Natural killer cell treated with Interleukin-12 subunit alpha and Interleukin-12 subunit beta and Interleukin-15 and Interleukin-18, amount 100 ng/mL, for 72 hours (primary cell): ENCODE results near the gene RMDN3. TPM values are rescaled to one million over a fixed set of nuclear protein-coding genes. Genes with fewer than 3 reads are reported as not detected.

ENCODE experiments used
- ATAC-seq, 2 donors: fragments of 150-1000 bp; cut with Tn5 transposase in 1 of 2; sonication (Bioruptor Pico), chemical (Tn5 transposase) in 1 of 2; 2 replicates each; pipeline ENCODE4 v1.10.0; 2021
- DNase-seq: peaks from one replicate; pipeline ENCODE4 v3.0.0; 2022; ENCODE audit warnings: low spot score
- H3K27ac Mint-ChIP-seq, 2 donors: 1 replicate in 1 of 2; 2 replicates in 1 of 2; pipeline ENCODE4 v1.8.0; 2022; ENCODE audit warnings: mixed read lengths in 2 of 2, mild to moderate bottlenecking in 1 of 2, moderate library complexity in 1 of 2
- H3K27me3 Mint-ChIP-seq, 2 donors: 1 replicate in 1 of 2; 2 replicates in 1 of 2; pipeline ENCODE4 v1.8.0; 2022; ENCODE audit warnings: mixed read lengths in 2 of 2
- H3K36me3 Mint-ChIP-seq: one replicate; pipeline ENCODE4 v1.8.0; 2022; ENCODE audit warnings: mixed read lengths
- H3K4me1 Mint-ChIP-seq, 2 donors: 1 replicate in 1 of 2; 2 replicates in 1 of 2; pipeline ENCODE4 v1.8.0; 2022; ENCODE audit warnings: low read depth in 2 of 2, mixed read lengths in 2 of 2, mild to moderate bottlenecking in 1 of 2
- H3K4me3 Mint-ChIP-seq: one replicate; pipeline ENCODE4 v1.8.0; 2022; ENCODE audit warnings: mixed read lengths
- H3K9me3 Mint-ChIP-seq: 2 replicates; pipeline ENCODE4 v1.8.0; 2022; ENCODE audit warnings: mixed read lengths
- total RNA-seq, 2 donors: library from RNA; stranded (reverse); gene quantifications; one replicate each; pipeline ENCODE4 v1.2.3, GENCODE V29; 2022

Gene RMDN3
- total RNA-seq, 2 donors from 2014 or later = 35.9 to 72.6 TPM

DNA sequence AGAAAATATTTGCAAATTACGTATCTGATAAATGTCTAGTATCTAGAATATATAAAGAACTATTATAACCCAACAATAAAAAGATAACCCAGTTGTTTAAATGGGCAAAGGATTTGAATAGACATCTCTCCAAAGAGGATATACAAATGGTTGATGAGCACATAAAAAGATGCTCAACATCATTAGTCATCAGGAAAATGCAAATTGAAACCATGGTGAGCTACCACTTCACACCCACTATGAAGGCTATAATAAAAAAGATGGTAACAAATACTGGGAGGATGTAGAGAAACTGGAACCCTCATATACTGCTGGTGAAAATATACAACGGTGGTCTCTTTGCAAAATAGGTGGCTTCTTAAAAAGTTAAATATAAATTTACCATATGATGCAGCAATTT lies 32.1 kb downstream of the RMDN3 start:
- Mint-ChIP-seq H3K4me1 (peaks cover 4 to 6% of the 10 kb centered on the region in 2 donors), H3K27me3 (no peaks in the 10 kb centered on the region), H3K4me3 (no peak overlapping the region), H3K27ac (no peak overlapping the region), H3K36me3 (no peaks in the 10 kb centered on the region), H3K9me3 (no peaks in the 10 kb centered on the region)
- ATAC-seq (no peak), DNase-seq (no peak)

DNA sequence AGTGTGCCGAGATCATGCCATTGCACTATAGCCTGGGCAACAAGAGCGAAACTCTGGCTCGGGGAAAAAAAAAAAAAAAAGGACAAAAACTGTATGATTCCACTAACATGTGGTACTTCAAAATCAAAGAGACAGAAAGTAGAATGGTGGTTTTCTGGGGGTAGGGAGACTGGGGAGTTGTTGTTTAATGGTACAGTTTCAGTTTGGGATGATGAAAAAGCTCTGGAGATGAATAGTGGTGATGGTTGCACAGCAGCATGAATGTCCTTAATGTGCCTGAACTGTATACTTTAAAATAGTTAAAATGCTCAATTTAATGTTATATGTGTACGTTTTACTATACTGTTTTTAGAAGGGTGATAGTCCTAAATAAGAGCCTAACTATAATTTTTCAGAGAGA lies 32.7 kb downstream of the RMDN3 start:
- ATAC-seq (no peak), DNase-seq (no peak)
- Mint-ChIP-seq H3K9me3 (no peaks in the 10 kb centered on the region), H3K4me1 (peaks cover 4 to 6% of the 10 kb centered on the region in 2 donors), H3K4me3 (no peak overlapping the region), H3K36me3 (no peaks in the 10 kb centered on the region), H3K27me3 (no peaks in the 10 kb centered on the region), H3K27ac (no peak overlapping the region)

DNA sequence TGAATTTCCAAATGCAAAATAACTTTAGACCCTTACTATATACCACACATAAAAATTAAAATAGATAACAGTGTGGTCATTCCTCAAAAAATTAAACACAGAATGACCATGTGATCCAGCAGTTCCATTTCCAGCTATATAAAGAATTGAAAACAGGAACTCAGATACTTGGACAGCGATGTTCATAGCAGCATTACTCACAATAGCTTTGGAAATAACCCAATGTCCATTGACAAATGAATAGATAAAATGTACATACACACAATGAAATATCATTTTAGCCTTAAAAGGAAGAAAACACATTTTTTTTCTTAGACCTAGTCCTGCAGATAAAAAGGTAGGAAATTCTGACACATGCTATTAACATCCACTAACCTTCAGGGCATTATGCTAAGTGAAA lies 33.4 kb downstream of the RMDN3 start:
- Mint-ChIP-seq H3K9me3 (no peaks in the 10 kb centered on the region), H3K27ac (no peak overlapping the region), H3K36me3 (no peaks in the 10 kb centered on the region), H3K4me3 (no peak overlapping the region), H3K27me3 (no peaks in the 10 kb centered on the region), H3K4me1 (peaks cover 4 to 6% of the 10 kb centered on the region in 2 donors)
- ATAC-seq (no peak), DNase-seq (no peak)

- Mint-ChIP-seq H3K36me3 (peaks cover 4% of the 10 kb centered on the region), H3K4me1 (no peaks in the 10 kb centered on the region), H3K27me3 (no peaks in the 10 kb centered on the region), H3K27ac (no peak overlapping the region), H3K9me3 (no peaks in the 10 kb centered on the region), H3K4me3 (no peak overlapping the region)
- no peak for DNase-seq
- ATAC-seq = no peak
Observed at GRCh38 chr15:40716165-40716564, 38.9 kb downstream of the RMDN3 start.

- ATAC-seq = no peak
- Mint-ChIP-seq H3K9me3 (no peaks in the 10 kb centered on the region), H3K4me1 (no peaks in the 10 kb centered on the region), H3K36me3 (peaks cover 13% of the 10 kb centered on the region), H3K27me3 (no peaks in the 10 kb centered on the region), H3K27ac (no peak overlapping the region), H3K4me3 (no peak overlapping the region)
- no peak for DNase-seq
Observed at GRCh38 chr15:40714144-40714543, 40.9 kb downstream of the RMDN3 start.

- ATAC-seq (no peak), DNase-seq (no peak)
- Mint-ChIP-seq H3K4me3 (no peak overlapping the region), H3K9me3 (no peaks in the 10 kb centered on the region), H3K27me3 (no peaks in the 10 kb centered on the region), H3K36me3 (peaks cover 8% of the 10 kb centered on the region), H3K27ac (no peak overlapping the region), H3K4me1 (peaks cover 0 to 2% of the 10 kb centered on the region in 2 donors)
Observed at GRCh38 chr15:40706121-40706520, 48.9 kb downstream of the RMDN3 start.

DNA sequence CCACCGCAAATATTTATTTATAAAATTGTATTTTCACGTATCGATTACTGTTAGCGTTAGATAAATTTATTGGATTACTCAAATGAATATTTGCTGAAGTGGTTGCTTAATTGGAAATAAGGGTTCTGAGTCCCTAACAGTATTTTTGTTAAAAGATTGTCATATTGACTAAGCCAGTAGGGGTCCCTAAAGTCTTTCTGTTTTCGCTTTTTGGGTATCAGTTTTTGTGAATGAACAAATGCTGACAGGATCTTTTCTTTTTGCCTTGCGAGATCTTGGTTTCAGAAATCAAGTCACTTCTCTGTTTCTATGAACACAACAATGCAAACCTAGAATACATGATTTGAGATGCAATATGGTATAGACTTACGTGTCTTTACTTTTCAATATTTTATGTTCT lies 53.0 kb downstream of the RMDN3 start:
- Mint-ChIP-seq H3K4me1 (peaks cover 0 to 6% of the 10 kb centered on the region in 2 donors), H3K9me3 (no peaks in the 10 kb centered on the region), H3K36me3 (no peaks in the 10 kb centered on the region), H3K4me3 (no peak overlapping the region), H3K27ac (no peak overlapping the region), H3K27me3 (no peaks in the 10 kb centered on the region)
- ATAC-seq = no peak
- no peak for DNase-seq

DNA sequence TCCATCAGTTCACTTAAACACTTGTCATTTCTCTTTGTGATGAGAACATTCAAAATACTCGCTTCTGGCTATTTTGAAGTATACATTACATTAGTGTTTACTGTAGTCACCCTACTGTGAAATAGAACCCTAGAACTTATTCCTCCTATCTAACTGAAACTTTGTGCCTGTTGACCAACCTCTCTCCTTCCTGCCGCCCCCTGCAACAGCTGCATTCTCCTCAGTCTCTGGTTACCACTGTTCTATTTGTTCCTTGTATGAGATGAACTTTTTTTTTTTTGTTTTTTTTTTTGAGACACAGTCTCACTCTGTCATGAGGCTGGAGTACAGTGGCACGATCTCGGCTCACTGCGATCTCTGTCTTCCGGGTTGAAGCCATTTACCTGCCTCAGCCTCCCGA lies 57.1 kb downstream of the RMDN3 start:
- Mint-ChIP-seq H3K4me3 (peak overlapping the region; percentile 1), H3K9me3 (no peaks in the 10 kb centered on the region), H3K27me3 (no peaks in the 10 kb centered on the region), H3K36me3 (peaks cover 5% of the 10 kb centered on the region), H3K27ac (no peak overlapping the region), H3K4me1 (peaks cover 20 to 21% of the 10 kb centered on the region in 2 donors)
- DNase-seq (no peak), ATAC-seq (no peak)

GRCh38 chr15:40696228-40696627 lies 58.8 kb downstream of the RMDN3 start:
- H3K27ac Mint-ChIP-seq = no peak overlapping the region
- no peak for DNase-seq

DNA sequence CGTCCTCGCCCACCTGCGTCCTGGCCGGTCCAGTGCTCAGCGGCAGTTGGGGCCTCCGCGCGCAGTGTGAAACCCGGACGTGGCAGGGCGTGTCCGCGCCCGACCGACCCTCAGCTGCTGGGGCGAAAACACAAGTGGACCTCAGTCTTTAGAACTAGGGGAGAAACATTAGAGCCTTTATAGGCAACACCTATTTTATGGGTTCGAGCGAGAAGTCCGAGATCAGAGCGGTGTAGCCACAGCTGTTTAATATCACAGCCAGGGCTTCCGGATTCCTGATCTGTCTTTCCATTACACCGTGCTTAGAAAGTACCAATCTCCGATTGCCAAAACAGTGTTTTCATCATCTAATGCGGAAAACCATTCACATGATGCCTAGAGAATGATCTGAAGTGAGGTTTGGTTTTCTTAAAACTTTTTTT lies 59.6 kb downstream of the RMDN3 start:
- peaks cover 5% of the 10 kb centered on the region for H3K36me3 Mint-ChIP-seq
- ATAC-seq (peak; percentile 43 to 55), DNase-seq (no peak)
- H3K27ac Mint-ChIP-seq = peak overlapping the region; percentile 99
- H3K27me3 Mint-ChIP-seq = no peaks in the 10 kb centered on the region
- peaks cover 19 to 20% of the 10 kb centered on the region in 2 donors for H3K4me1 Mint-ChIP-seq
- H3K9me3 Mint-ChIP-seq = no peaks in the 10 kb centered on the region
- H3K4me3 Mint-ChIP-seq = peak overlapping the region; percentile 100

More at GRCh38 chr15:40696228-40696627, 58.8 kb downstream of the RMDN3 start:
- H3K4me3 Mint-ChIP-seq = peak overlapping the region; percentile 100
- no peak for ATAC-seq
- no peaks in the 10 kb centered on the region for H3K27me3 Mint-ChIP-seq
- H3K36me3 Mint-ChIP-seq = peaks cover 5% of the 10 kb centered on the region
- H3K4me1 Mint-ChIP-seq = peaks cover 19 to 20% of the 10 kb centered on the region in 2 donors
- H3K9me3 Mint-ChIP-seq = no peaks in the 10 kb centered on the region

DNA sequence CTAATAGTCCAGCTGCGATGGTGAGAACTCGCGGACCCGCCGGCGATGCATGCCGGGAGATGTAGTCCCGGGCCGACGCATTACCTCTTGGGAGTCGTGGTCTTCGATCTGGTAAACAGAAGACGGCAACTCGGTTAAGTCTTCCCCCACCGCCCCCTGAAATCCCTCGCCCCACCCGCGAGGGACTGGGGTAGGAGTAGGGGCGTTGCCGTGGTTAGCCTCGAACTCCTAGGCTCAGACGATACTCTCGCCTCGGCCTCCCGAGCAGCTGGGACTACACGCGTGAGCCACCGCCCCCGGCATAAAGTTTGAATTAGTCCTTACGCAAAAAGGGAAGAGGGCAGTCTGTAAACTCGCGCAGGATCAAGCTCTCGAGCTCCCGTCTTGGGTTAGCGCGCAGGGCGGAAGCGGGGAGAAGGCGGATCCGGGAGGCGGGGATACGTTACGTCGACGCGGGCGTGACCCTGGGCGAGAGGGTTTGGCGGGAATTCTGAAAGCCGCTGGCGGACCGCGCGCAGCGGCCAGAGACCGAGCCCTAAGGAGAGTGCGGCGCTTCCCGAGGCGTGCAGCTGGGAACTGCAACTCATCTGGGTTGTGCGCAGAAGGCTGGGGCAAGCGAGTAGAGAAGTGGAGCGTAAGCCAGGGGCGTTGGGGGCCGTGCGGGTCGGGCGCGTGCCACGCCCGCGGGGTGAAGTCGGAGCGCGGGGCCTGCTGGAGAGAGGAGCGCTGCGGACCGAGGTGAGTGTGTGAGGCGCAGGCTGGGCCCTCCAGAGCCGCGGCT lies 60.2 kb downstream of the RMDN3 start, which contains the start of gene RAD51:
Gene RAD51 (plus strand): TSS at position 487 of the 781 bp plus-strand sequence. CDS start 3,585 bp downstream, outside the sequence.
- DNase-seq (peak; percentile 94), ATAC-seq (peak; percentile 97 to 98)
- Mint-ChIP-seq H3K4me3 (peak within 1 kb of the TSS; percentile 100), H3K27ac (peak within 1 kb of the TSS; percentile 99), H3K9me3 (no peaks in the 10 kb centered on the region), H3K36me3 (peaks cover 5% of the 10 kb centered on the region), H3K27me3 (no peaks in the 10 kb centered on the region), H3K4me1 (peaks cover 19 to 20% of the 10 kb centered on the region in 2 donors)

DNA sequence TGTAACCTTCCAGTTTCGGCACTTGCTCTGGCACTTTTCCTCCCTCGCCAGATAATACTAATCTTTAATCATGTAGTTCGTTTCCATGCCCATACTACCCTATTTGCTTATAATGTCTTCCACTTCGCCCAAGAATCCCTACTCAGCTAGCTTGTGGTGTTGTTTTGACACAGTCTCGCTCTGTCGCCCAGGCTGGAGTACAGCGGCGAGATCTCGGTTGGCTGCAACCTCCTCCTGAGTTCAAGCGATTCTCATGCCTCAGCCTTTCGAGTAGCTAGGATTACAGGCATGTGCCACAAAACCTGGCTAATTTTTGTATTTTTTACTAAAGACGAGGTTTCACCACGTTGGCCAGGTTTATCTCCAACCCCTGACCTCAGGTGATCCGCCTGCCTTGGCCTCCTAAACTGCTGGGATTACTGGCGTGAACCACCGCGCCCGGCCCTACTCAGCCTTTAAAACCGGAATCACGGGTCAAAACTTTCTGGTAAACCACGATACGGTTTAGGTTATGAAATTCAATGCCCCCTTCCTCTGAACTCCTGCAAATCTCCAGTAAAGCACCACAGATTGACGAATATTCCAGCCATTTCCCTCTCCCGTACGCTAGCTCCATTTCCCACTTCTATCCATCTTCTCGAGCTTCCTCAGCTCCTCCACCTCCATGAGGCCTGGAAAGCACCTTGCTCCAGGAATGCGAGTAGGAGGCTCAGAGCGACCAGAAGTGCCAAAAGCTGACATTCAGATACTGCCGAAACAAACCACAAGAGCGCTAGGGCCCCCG lies 61.0 kb downstream of the RMDN3 start:
- H3K27ac Mint-ChIP-seq = peak overlapping the region; percentile 99
- ATAC-seq = no peak

GRCh38 chr15:40691737-40692136 lies 63.3 kb downstream of the RMDN3 start:
- no peaks in the 10 kb centered on the region for H3K9me3 Mint-ChIP-seq
- no peak overlapping the region for H3K4me3 Mint-ChIP-seq
- H3K36me3 Mint-ChIP-seq = peaks cover 5% of the 10 kb centered on the region
- H3K4me1 Mint-ChIP-seq = peaks cover 14 to 17% of the 10 kb centered on the region in 2 donors
- H3K27ac Mint-ChIP-seq = no peak overlapping the region
- H3K27me3 Mint-ChIP-seq = no peaks in the 10 kb centered on the region
- no peak for DNase-seq
- no peak for ATAC-seq

More for the DNA sequence above, 61.0 kb downstream of the RMDN3 start:
- H3K4me3 Mint-ChIP-seq = peak overlapping the region; percentile 100
- no peaks in the 10 kb centered on the region for H3K9me3 Mint-ChIP-seq
- no peak for DNase-seq
- H3K27me3 Mint-ChIP-seq = no peaks in the 10 kb centered on the region
- peaks cover 5% of the 10 kb centered on the region for H3K36me3 Mint-ChIP-seq
- peaks cover 19 to 20% of the 10 kb centered on the region in 2 donors for H3K4me1 Mint-ChIP-seq
